Muscle layer of colon (tissue), 2 donors: ENCODE results near the gene MTHFSD.

Experiments
- H3K27ac ChIP-seq: one replicate; pipeline ENCODE4 v1.7.0; 2013; ENCODE audit warnings: low read depth, mild to moderate bottlenecking, low read length, moderate library complexity
- H3K27me3 ChIP-seq, 2 donors: one replicate each; pipeline ENCODE4 v1.7.0; 2013; ENCODE audit warnings: low read length in 2 of 2, mild to moderate bottlenecking in 2 of 2; ENCODE audit not compliant: insufficient read depth in 2 of 2, control insufficient read depth in 1 of 2
- H3K36me3 ChIP-seq: one replicate; pipeline ENCODE4 v1.7.0; 2013; ENCODE audit warnings: mild to moderate bottlenecking, low read length; ENCODE audit not compliant: insufficient read depth
- H3K4me1 ChIP-seq: one replicate; pipeline ENCODE4 v1.7.0; 2013; ENCODE audit warnings: mild to moderate bottlenecking, low read length; ENCODE audit not compliant: insufficient read depth
- H3K4me3 ChIP-seq, 2 donors: one replicate each; pipeline ENCODE4 v1.7.0; 2013; ENCODE audit warnings: low read length in 2 of 2, low read depth in 1 of 2, mild to moderate bottlenecking in 1 of 2, moderate library complexity in 1 of 2
- H3K9ac ChIP-seq: one replicate; pipeline ENCODE4 v1.7.0; 2013; ENCODE audit warnings: low read length
- H3K9me3 ChIP-seq: one replicate; pipeline ENCODE4 v1.7.0; 2013; ENCODE audit warnings: mild to moderate bottlenecking, low read length
- donor health status: abdominal sarcoma.
- donor health status: Adenocarcinoma of cecum.

MTHFSD gene

DNA sequence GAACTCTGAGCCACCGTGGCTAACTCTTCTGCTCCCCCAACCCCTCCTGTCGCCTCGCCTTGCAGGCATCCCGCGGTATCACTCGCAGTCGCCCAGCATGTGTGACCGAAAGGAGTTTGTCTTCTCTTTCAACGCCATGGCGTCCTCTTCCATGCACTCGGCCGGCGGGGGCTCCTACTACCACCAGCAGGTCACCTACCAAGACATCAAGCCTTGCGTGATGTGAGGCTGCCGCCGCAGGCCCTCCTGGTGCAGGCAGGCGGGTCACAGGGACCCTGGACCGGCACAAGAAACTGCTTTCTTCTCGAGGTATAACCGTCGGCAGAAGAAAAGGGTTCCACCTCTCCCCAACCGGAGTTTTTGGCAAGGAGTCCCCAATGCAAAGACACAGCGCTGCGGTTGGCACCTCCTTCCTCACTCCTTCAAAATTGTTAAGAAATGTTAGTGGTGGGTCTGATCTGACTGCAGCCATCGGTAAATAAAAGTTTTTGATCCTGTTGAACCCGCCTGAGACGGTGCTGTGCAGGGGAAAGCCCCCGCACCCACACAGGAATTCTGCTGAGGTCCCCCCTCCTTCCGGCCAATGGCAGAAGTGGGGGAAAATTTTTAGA lies 42.1 kb downstream of the MTHFSD start:
- H3K27ac ChIP-seq = peak overlapping the region; percentile 97
- peak overlapping the region; percentile 80 to 93 for H3K4me3 ChIP-seq
- H3K9ac ChIP-seq = peak overlapping the region; percentile 99
- H3K36me3 ChIP-seq = peaks cover 17% of the 10 kb centered on the region
- H3K27me3 ChIP-seq = peaks cover 0 to 10% of the 10 kb centered on the region in 2 donors
- H3K9me3 ChIP-seq = no peaks in the 10 kb centered on the region
- H3K4me1 ChIP-seq = peaks cover 12% of the 10 kb centered on the region

DNA sequence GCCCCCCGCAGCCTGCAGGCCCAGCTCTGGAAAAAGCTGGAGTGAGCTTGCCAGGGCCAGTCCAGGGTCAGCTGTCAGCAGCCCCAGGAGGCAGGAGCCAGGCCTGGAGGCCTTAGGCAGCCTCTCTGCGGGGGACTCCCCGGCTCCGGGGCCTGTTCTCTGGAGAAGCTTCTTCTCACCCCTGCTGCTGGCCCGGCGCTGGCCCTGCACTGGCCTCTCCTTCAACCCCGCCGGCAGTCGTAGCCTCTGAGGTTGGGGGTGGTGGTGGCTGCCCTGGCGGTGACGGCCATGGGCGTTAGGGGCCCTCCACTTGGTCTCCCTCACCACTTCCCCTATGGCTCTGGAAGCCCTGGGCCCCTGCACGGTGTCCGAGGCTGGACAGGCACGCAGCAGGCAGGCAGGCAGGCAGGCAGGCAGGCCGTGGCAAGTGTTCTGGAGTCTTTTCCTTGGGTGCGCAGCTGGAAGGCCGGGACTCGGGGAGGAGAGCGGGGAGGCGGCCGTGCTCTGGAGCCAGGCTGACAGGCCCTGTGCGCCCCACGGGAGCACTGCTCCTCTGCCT lies 42.7 kb downstream of the MTHFSD start:
- no peaks in the 10 kb centered on the region for H3K9me3 ChIP-seq
- H3K27ac ChIP-seq = peak overlapping the region; percentile 97
- peak overlapping the region; percentile 80 to 93 for H3K4me3 ChIP-seq
- peak overlapping the region; percentile 99 for H3K9ac ChIP-seq
- peaks cover 6% of the 10 kb centered on the region for H3K4me1 ChIP-seq
- H3K36me3 ChIP-seq = peaks cover 17% of the 10 kb centered on the region
- peaks cover 0 to 10% of the 10 kb centered on the region in 2 donors for H3K27me3 ChIP-seq

DNA sequence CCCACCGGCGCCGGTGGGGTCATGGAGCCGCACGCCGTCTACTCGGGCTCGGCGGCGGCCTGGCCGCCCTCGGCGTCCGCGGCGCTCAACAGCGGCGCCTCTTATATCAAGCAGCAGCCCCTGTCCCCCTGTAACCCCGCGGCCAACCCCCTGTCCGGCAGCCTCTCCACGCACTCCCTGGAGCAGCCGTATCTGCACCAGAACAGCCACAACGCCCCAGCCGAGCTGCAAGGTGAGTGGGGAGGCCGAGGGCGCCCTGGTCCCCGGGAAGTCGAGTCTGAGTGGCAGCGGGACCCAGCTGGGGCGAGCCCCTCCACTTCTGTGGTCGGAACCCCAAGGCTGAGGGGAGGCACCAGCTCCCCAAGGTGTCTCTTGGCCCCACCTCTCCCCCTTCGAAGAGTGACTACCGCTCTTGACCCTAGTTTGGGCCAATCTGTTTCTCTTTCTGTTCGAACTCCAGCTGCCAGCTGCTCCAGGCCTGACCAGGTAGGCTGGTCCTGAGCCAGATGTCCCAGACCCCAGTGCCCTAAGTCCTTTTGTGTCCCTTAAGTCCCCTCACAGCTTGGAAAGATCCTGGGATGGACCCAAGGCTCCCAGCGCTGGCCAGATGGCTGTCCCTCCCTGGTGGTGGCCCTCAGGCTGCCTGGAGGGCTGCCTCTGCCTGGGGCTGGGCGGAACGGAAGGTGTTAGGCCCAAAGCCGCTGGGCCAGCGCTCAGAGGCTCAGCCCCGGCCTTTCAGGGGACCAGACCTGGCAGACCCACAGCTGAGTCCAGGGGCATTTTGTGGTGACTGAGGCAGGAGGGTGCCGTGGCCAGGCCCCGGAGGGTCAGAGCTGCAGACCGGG lies 43.5 kb downstream of the MTHFSD start:
- Histone ChIP-seq H3K4me1 (no peaks in the 10 kb centered on the region), H3K36me3 (peaks cover 17% of the 10 kb centered on the region), H3K27ac (peak overlapping the region; percentile 97), H3K9ac (peak overlapping the region; percentile 99), H3K27me3 (peaks cover 0 to 5% of the 10 kb centered on the region in 2 donors), H3K4me3 (peak overlapping the region; percentile 80 to 93), H3K9me3 (no peaks in the 10 kb centered on the region)

DNA sequence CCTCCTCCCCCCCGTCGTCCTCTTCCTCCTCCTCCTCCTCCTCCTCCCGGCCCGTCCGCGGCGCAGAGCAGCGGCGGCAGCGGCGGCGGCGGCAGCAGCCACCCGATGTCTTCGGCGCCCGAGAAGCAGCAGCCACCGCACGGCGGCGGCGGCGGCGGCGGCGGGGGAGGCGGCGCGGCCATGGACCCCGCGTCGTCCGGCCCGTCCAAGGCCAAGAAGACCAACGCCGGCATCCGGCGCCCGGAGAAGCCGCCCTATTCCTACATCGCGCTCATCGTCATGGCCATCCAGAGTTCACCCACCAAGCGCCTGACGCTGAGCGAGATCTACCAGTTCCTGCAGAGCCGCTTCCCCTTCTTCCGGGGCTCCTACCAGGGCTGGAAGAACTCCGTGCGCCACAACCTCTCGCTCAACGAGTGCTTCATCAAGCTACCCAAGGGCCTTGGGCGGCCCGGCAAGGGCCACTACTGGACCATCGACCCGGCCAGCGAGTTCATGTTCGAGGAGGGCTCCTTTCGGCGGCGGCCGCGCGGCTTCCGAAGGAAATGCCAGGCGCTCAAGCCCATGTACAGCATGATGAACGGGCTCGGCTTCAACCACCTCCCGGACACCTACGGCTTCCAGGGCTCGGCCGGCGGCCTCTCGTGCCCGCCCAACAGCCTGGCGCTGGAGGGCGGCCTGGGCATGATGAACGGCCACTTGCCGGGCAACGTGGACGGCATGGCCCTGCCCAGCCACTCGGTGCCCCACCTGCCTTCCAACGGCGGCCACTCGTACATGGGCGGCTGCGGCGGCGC lies 44.4 kb downstream of the MTHFSD start, which contains the start of gene FOXF1:
Gene FOXF1, plus strand, starts transcription at position 63 of the 797 bp plus-strand sequence. Its CDS starts 43 bp downstream, at position 106.
- H3K4me3 ChIP-seq = peak within 1 kb of the TSS; percentile 93 to 95
- H3K27ac ChIP-seq = peak within 1 kb of the TSS; percentile 99
- H3K4me1 ChIP-seq = peaks cover 4% of the 10 kb centered on the region
- peak within 1 kb of the TSS; percentile 99 for H3K9ac ChIP-seq
- H3K36me3 ChIP-seq = peaks cover 17% of the 10 kb centered on the region
- peaks cover 0 to 5% of the 10 kb centered on the region in 2 donors for H3K27me3 ChIP-seq
- H3K9me3 ChIP-seq = no peaks in the 10 kb centered on the region

DNA sequence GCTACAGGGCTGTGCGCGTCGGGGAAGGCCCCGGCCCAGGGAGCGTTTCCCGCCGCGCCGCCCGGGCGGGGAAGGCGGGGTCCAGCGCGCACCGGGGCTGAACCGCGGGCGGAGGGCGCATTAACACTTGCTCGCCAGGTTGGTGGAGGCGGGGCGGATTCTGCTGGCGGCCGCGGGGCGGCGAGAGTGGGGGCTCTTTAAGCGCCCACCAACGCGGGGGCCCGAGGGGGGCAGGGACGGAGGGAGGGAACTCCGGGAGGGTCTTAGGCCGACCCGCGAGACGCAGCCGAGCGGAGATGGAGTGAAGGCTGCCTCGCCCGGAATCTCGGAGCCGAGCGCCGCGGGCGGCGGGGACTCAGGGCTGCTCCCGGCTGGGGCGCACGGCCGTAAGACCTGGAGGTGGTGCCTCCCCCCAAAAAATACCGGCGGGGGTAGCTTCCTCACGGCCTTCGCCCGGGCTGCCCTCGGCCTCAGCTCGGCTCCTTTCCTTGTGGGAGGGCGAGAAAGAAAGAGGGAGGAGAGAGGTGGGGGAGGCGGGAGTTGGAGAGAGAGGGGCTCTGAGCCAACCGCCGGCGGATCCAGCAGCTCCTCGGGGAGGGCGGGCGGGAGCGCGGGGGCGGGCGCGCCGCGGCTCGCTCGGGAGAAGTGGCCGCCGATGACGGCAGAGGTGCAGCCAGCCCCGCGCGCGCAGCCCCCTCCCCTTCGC lies 45.1 kb downstream of the MTHFSD start:
- Histone ChIP-seq H3K27me3 (peaks cover 0 to 5% of the 10 kb centered on the region in 2 donors), H3K4me1 (peaks cover 4% of the 10 kb centered on the region), H3K9ac (peak overlapping the region; percentile 67), H3K9me3 (no peaks in the 10 kb centered on the region), H3K36me3 (peaks cover 14% of the 10 kb centered on the region), H3K4me3 (peak overlapping the region; percentile 91 to 95), H3K27ac (peak overlapping the region; percentile 99)

DNA sequence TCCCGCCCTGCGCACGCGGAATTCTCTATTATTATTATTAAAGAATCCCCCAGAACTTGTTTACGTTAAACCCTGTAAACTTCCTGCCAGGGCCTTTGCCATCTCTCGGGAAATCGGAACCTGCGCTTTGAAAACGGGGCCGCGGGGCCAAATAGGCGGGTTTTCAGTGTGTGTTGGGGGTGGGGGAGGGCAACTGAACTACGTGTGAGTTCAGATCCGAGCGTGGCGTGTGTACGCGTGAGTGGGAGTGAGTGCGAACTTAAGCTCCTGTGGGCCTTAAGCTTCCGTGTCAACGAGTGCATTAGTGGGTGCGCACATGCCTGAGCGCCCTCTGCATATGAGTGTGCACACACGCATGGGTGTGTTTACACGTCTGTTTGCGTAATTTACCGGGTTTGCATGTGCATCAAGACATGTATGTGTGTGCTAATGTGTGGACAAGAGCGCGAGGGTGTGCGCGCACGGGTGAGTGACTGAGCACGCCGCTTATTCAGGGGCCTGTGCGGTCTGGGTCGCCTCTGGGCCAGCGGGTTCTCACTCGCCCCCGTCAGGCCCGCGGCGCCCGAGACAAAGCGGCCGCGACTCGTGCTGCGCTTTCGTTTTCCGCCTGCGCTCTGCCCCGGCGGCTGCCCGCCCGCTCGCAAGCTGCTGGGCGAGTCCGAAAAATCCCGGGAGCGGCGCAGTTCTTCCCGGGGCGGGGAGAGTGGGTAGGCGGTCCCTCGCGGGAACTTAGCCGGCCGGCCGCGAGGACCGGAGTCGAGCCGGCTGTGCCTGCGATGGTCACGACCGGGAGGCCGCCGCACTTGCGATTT lies 45.9 kb downstream of the MTHFSD start:
- peak overlapping the region; percentile 91 to 95 for H3K4me3 ChIP-seq
- H3K9ac ChIP-seq = peak overlapping the region; percentile 67
- H3K9me3 ChIP-seq = no peaks in the 10 kb centered on the region
- H3K36me3 ChIP-seq = peaks cover 13% of the 10 kb centered on the region
- H3K27me3 ChIP-seq = peaks cover 0 to 5% of the 10 kb centered on the region in 2 donors
- H3K4me1 ChIP-seq = peaks cover 4% of the 10 kb centered on the region
- peak overlapping the region; percentile 99 for H3K27ac ChIP-seq

DNA sequence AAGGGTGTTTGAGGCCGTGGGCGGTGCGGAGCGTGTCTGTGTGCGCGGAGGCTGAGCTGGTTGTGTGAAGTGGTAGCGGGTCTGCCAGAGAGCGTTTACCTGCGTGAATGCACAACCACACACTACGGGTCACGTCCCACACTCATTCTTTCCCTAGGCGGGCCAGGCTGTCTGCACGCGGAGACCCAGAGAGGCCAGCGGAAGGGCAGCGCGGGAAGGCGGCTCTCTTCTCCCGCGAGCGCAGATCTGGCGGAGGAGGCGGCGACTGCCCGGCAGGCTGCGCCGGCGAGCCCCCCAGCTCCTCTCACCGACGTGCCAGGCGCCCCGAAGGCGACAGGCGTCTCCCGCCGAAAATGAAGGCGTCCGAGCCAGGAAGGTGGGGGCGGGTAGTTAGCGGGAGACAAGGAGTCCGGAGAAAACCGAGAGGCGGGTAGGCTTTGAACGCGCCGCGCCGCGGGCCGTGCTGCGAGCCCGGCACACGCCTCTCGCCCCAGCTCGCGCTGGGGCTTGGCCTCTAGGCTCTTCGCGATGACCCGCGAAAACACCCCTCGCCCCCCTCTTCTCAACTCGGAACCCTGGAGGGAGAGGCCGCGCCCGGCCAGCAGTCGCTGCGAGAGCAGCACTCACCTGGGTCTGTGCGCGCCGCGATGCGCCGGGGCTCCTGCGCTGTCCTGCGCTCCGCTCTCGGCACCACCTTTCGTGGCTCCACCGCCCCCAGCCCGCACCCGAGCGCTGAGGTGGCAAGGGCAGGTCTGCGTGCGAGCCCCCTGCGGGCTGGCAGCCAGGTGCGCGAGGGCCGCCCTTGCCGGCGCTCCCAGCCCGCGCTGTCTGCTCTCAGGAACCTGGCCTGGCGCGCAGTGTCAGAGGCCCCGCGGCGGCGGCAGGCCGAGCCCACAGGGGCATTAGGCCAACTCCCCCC lies 46.7 kb downstream of the MTHFSD start:
- H3K9me3 ChIP-seq = no peaks in the 10 kb centered on the region
- peaks cover 5% of the 10 kb centered on the region for H3K4me1 ChIP-seq
- H3K9ac ChIP-seq = peak overlapping the region; percentile 67
- peaks cover 8% of the 10 kb centered on the region for H3K36me3 ChIP-seq
- peak overlapping the region; percentile 99 for H3K27ac ChIP-seq
- H3K4me3 ChIP-seq = peak overlapping the region; percentile 91 to 95
- peaks cover 1 to 5% of the 10 kb centered on the region in 2 donors for H3K27me3 ChIP-seq

DNA sequence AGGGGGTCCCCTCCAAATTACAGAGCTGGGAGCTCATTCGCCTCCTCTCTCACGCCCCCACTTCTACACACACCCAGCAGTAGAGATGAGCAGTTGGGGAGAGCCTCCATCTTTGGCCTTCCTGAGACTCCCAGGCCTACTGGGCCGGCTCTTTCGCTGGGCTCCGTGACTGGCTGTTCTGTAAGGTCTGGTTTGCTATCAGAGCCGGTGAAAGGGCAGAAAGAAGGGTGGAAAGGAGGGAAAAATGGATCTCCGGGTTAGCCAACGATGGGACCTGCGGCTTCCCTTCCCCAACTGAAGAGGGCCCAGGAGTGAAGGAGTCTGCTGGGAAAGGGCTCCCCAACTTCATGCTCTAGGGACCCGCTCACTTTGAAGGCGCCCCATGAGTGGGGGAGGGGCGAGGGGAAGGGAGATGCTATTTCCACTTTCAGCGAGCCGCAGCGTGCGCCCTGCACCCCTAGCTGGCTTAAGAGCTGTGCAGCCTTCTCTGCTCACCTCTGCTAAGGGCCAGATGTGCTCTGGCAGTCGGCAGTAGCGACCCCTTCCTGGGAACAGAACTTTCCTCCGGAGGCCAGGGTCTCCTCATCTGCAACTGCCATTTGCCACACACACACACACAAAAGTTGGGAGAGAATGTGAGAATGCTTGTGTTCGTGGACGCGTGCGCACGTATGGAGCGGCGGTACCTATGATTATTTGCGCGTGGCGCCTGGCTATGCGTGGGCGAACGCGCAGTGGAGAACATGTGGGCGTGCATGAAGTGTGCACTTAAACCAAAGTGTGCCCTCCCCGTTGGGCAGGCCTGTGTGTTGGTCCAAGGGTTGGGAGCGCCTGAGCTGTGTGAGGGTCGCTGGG lies 47.6 kb downstream of the MTHFSD start:
- Histone ChIP-seq H3K36me3 (no peaks in the 10 kb centered on the region), H3K27ac (peak overlapping the region; percentile 99), H3K9me3 (no peaks in the 10 kb centered on the region), H3K4me1 (peaks cover 14% of the 10 kb centered on the region), H3K4me3 (peak overlapping the region; percentile 91 to 95), H3K27me3 (peaks cover 5% of the 10 kb centered on the region in 2 donors), H3K9ac (peak overlapping the region; percentile 67)
